Measurements from ENCODE around the gene PRXL2C. TPM values are rescaled to one million over a fixed set of nuclear protein-coding genes. Genes with fewer than 3 reads are reported as not detected.

Gene PRXL2C
- total and polyA plus RNA-seq, 10 of the 15 experiments (the other 5 are each of a cell fraction or from before 2014, with no cell fraction given): 4.0 to 16.0 (median 7.4) TPM

DNA sequence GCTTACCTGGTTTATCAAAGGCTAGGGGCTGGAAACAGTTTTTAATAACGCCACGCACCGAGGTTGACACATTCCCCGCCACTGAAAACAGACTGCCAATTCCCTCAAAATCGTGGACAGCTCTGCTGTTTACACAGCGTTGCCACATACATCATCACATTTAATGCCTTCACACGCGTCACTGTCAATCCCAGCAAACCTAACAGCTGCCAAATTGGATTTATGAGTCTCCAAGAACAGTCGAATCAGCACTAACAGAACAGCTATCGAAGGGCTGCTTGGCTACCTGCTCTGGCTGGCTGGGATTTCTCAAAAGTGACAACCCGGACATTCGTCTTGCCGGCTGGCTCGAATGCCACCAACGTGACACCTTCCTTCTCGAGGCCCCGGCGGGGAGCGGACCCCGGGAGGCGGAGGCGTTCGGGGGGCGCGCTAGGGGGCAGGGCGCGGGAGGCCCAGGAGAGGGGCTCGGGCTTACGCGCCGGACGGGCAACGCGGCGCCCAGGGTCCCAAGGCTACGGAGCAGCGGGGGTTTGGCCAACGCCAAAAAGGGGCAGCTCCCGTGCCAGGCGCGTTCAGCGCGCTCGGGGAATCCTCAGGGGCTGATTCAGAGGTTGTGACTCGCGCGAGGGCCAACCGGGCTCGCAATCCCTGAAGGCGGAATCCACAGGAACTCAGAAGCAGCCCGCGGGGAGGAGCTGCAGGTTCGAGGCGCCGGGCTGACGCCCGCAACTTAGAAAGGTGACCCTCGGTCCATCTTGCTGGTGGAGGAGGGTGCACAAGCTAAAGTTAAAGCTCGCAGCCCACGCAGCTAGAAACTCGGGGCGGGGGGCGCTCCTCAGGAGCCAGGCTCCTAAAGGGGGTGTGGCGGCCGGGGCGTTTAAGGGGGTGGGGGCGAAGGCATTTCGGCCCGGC lies 36.7 kb downstream of the PRXL2C start (continued):
- no peak for TF ChIP-seq CREM (IDR thresholded peaks at IDR 0.05; ENCODE audit: low read depth)

DNA sequence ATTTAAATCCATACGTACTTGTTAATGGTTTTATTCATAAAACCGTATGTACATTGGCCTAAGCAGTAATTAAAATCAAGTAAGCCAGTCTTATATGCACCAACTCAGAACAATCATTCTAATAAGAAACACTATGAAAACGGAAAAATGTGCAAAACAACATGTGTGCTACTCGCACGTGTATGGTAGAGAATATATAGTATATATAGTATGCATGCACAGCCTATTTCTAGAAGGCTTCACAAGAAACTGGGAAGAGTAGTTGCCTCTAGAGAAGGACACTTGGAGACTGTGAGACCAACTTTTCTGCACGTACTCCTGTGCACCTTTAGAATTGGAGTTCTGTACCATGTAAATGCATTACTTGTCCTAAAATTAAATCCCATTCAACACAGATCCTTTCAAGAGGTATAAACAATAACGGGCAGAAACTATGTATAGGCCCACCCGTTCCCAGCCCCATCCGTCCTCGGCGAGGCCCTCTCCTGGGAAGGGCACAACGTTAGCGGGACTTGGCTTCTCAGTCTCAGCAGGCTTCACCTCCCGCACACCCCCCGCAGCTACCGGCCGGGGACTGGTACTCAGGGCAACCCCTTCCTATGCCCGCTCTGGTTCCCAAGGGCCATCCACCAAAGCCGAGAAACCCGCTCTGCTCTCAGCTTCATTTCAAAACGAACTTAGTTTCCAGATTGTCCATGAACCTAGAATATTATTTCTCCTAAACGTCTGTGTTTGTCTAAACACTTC lies 37.5 kb downstream of the PRXL2C start:
- ATAC-seq (no peak), FAIRE-seq (no peak), DNase-seq (ENCODE audit: low read depth, low spot score) (no peak)
- Histone ChIP-seq H3K27ac (ENCODE audit: control insufficient read depth, insufficient read depth) (no peak overlapping the region), H3K9ac (ENCODE audit: control insufficient read depth, insufficient read depth, low read length) (no peak overlapping the region), H2AFZ (ENCODE audit: control insufficient read depth, low read depth, low read length) (no peak overlapping the region), H3K79me2 (ENCODE audit: control insufficient read depth, insufficient read depth, low read length) (no peaks in the 10 kb centered on the region), H3K4me1 (ENCODE audit: control insufficient read depth, insufficient read depth, low read length) (no peaks in the 10 kb centered on the region), H3K4me3 (no peak overlapping the region), H4K20me1 (ENCODE audit: control insufficient read depth, insufficient read depth) (no peaks in the 10 kb centered on the region), H3K27me3 (replicated peaks in 1 of 2; ENCODE audit: control insufficient read depth in 2 of 2, insufficient read depth in 2 of 2, low read length in 1 of 2) (peaks cover 0 to 17% of the 10 kb centered on the region in 2 experiments; a peak in 2 of 4 replicates), H3K36me3 (ENCODE audit: control insufficient read depth in 2 of 2, insufficient read depth in 2 of 2, low read length in 1 of 2) (no peaks in the 10 kb centered on the region), H3K9me3 (replicated peaks; ENCODE audit: control insufficient read depth, insufficient read depth, low read length) (no peaks in the 10 kb centered on the region; the same call in 2 of the 3 replicates), H3K4me2 (ENCODE audit: control insufficient read depth, insufficient read depth) (no peak overlapping the region)
- TF ChIP-seq ZZZ3 (IDR thresholded peaks at IDR 0.05; ENCODE audit: control insufficient read depth, insufficient read length, low read depth): no peak
- no peak for TF ChIP-seq STAT3 (IDR thresholded peaks at IDR 0.05; ENCODE audit: low read depth, low read length)
- no peak for TF ChIP-seq SMAD1 (IDR thresholded peaks at IDR 0.05; ENCODE audit: low read depth, partially characterized antibody)
- TF ChIP-seq NR2C1 (IDR thresholded peaks at IDR 0.05): no peak
- no peak for TF ChIP-seq MTA3 (IDR thresholded peaks at IDR 0.05; ENCODE audit: borderline replicate concordance, low read length)
- TF ChIP-seq, protein P1, sequence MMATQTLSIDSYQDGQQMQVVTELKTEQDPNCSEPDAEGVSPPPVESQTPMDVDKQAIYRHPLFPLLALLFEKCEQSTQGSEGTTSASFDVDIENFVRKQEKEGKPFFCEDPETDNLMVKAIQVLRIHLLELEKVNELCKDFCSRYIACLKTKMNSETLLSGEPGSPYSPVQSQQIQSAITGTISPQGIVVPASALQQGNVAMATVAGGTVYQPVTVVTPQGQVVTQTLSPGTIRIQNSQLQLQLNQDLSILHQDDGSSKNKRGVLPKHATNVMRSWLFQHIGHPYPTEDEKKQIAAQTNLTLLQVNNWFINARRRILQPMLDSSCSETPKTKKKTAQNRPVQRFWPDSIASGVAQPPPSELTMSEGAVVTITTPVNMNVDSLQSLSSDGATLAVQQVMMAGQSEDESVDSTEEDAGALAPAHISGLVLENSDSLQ (IDR thresholded peaks at IDR 0.05): no peak
- no peak for TF ChIP-seq BACH1 (IDR thresholded peaks at IDR 0.05; ENCODE audit: borderline replicate concordance)
- no peak for TF ChIP-seq CHD4 (IDR thresholded peaks at IDR 0.05)
- no peak for TF ChIP-seq BCL11A (IDR thresholded peaks at IDR 0.05; ENCODE audit: low read depth, low read length)
- no peak for TF ChIP-seq NFYB (IDR thresholded peaks at IDR 0.05; ENCODE audit: insufficient read depth, low read depth, low read length)
- no peak for TF ChIP-seq SMAD5 (IDR thresholded peaks at IDR 0.05; ENCODE audit: low read depth)
- TF ChIP-seq YY1 (IDR thresholded peaks at IDR 0.05; ENCODE audit: low read depth, low read length): no peak
- TF ChIP-seq HDAC2 (IDR thresholded peaks at IDR 0.05): no peak
- TF ChIP-seq GATAD2B (conservative IDR thresholded peaks at IDR 0.05; ENCODE audit: low read depth): no peak
- TF ChIP-seq PML (IDR thresholded peaks at IDR 0.05; ENCODE audit: low read length): no peak
- no peak for TF ChIP-seq EED (IDR thresholded peaks at IDR 0.05; ENCODE audit: low read depth)
- BruUV-seq (replicated peaks): no TSS peak
- 73% methylated on average over 17 of the region's 22 CpGs for WGBS (ENCODE audit: insufficient coverage, insufficient replicate concordance, low lambda C conversion rate, missing lambda C conversion rate)
- ChIA-PET POLR2A (no interaction called here), SMC1A (ENCODE audit: uncharacterized antibody, unreplicated experiment) (no interaction called here), CTCF (interaction anchor here (0.6 to 0.8 kb wide), 2 partner anchors 176 to 335 kb away, joined by 3 read pairs; no protein-coding TSS in a partner anchor), RAD21 (ENCODE audit: unreplicated experiment) (no interaction called here)
- in situ Hi-C loops (cut with MboI) (no loop called here), intact Hi-C loops (cut with micrococcal nuclease; ENCODE audit: unreplicated experiment) (no loop called here)
